Fibroblast of lung (primary cell): ENCODE results near the gene MYL12B. TPM values are rescaled to one million over a fixed set of nuclear protein-coding genes. Genes with fewer than 3 reads are reported as not detected.

Experiments
- DNase-seq, 2 donors: peaks; one replicate each; pipeline versions ENCODE4 v3.0.0 to v3.0.0-alpha.2; 2010; ENCODE audit warnings: low read depth in 2 of 2
- H2AFZ ChIP-seq: 2 replicates; pipeline ENCODE4 v1.5.1; 2012; ENCODE audit warnings: low read length, control low read depth, inconsistent platforms
- H3K27ac ChIP-seq: 2 replicates; pipeline ENCODE4 v1.5.1; 2011; ENCODE audit warnings: low read length, control low read depth; ENCODE audit not compliant: insufficient read depth
- H3K27me3 ChIP-seq: 2 replicates; pipeline ENCODE4 v1.5.1; 2011; ENCODE audit warnings: mild to moderate bottlenecking, low read length; ENCODE audit not compliant: control insufficient read depth, insufficient read depth
- H3K36me3 ChIP-seq: 2 replicates; pipeline ENCODE4 v1.5.1; 2011; ENCODE audit warnings: low read length; ENCODE audit not compliant: control insufficient read depth, insufficient read depth
- H3K4me1 ChIP-seq: 2 replicates; pipeline ENCODE4 v1.5.1; 2011; ENCODE audit warnings: low read length; ENCODE audit not compliant: control insufficient read depth, insufficient read depth; ENCODE audit errors: extremely low read depth
- H3K4me2 ChIP-seq: 2 replicates; pipeline ENCODE4 v1.5.1; 2011; ENCODE audit warnings: low read length, control low read depth; ENCODE audit not compliant: insufficient read depth; ENCODE audit errors: extremely low read depth
- H3K4me3 ChIP-seq, 4 experiments: fragments of 200-600 bp in 1 of 4; sonication (generic) in 1 of 4; replicated peaks in 1 of 4; 2 replicates each; pipeline ENCODE4 v1.5.1; 2011 to 2016; ENCODE audit warnings: low read length in 4 of 4, low read depth in 3 of 4, mild to moderate bottlenecking in 3 of 4, control low read depth in 2 of 4, inconsistent platforms in 1 of 4, mixed read lengths in 1 of 4; ENCODE audit not compliant: insufficient read depth in 1 of 4; ENCODE audit errors: control extremely low read depth in 1 of 4
- H3K79me2 ChIP-seq: 2 replicates; pipeline ENCODE4 v1.5.1; 2012; ENCODE audit warnings: mild to moderate bottlenecking, low read length, inconsistent platforms; ENCODE audit not compliant: control insufficient read depth, insufficient read depth
- H3K9ac ChIP-seq: 2 replicates; pipeline ENCODE4 v1.5.1; 2011; ENCODE audit warnings: mild to moderate bottlenecking, low read length, control low read depth; ENCODE audit not compliant: insufficient read depth
- H3K9me3 ChIP-seq: 2 replicates; pipeline ENCODE4 v1.5.1; 2012; ENCODE audit warnings: low read depth, low read length; ENCODE audit not compliant: control insufficient read depth, insufficient read depth
- H4K20me1 ChIP-seq: 2 replicates; pipeline ENCODE4 v1.5.1; 2011; ENCODE audit warnings: low read length; ENCODE audit not compliant: control insufficient read depth, insufficient read depth; ENCODE audit errors: extremely low read depth
- EZH2 ChIP-seq: IDR thresholded peaks from 2 replicates; pipeline ENCODE4 v1.5.1; 2012; ENCODE audit warnings: low read length, control low read depth, mild to moderate bottlenecking; ENCODE audit errors: missing control alignments
- polyA minus RNA-seq: library from RNA; depleted of rRNA, polyadenylated mRNA; stranded (reverse); fragments of >200 nt; gene quantifications from 2 replicates; pipeline ENCODE4 v1.2.3, GENCODE V29; 2011; ENCODE audit warnings: low replicate concordance
- polyA plus RNA-seq, 2 donors: library from polyadenylated mRNA; depleted of rRNA in 1 of 2; stranded (reverse) in 1 of 2; unstranded in 1 of 2; fragments of >200 nt; gene quantifications; 2 replicates each; pipeline ENCODE4 v1.2.1, GENCODE V29; 2011 to 2012; ENCODE audit warnings: missing spikeins in 1 of 2
- total RNA-seq: library from RNA; depleted of rRNA; stranded (reverse); fragments of >200 nt; gene quantifications from 2 replicates; pipeline ENCODE4 v1.2.1, GENCODE V29; 2014
- TF ChIP-seq, protein P1 (sequence below), 2 donors: IDR thresholded peaks in 1 of 2; conservative IDR thresholded peaks in 1 of 2; 1 replicate in 1 of 2; 2 replicates in 1 of 2; pipeline ENCODE4 v1.5.1; 2011 to 2012; ENCODE audit warnings: low read length in 2 of 2, control low read depth in 1 of 2, inconsistent platforms in 1 of 2, low read depth in 1 of 2, mild to moderate bottlenecking in 1 of 2

MYL12B gene
- total RNA-seq: 259 and 473 TPM in 2 replicates
- 874 and 1,122 TPM in 2 replicates for polyA plus RNA-seq
- polyA plus RNA-seq (2012): 666 and 755 TPM in 2 replicates
- polyA minus RNA-seq: 118 and 227 TPM in 2 replicates

DNA sequence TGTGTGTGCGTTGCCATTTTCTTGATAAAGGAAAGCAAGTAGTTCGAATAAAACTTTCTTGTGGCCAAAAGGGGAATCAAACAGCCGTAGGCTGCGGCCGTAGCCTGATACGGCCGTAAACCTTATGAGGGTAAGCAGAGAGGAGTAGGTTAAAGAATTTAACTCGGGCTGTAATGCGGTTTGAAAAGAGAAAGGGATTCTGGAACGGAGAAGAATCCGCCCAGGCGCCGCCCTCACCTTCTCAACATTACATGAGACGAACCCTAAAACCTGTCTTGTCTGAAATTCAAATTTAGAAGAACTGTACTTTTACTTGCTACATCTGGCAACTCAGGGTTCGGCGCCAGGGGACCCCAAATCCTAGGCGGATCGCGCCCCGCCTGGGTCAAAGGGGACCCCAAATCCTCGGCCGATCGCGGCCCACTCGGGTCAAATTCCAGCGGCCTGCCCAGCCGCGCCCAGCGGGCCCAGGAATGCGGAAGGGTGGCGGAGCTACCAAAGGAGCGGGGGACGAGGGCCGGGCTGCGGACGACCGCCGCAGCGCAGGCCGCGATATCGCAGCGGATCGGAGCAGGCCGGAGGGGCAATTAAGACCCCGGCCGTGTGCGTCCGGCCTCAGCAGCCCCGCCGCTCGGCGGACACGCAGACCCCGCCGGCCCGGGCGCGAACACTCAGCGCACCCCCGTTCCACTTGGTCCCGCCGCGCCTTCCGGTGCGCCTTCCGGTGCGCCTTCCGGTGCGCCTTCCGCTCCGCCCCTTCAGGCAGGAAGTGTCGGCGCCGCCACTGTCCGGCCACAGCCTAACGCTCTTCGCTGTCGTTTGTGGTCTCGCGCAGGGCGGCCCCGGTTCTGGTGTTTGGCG lies at the start of gene MYL12B:
TSS of gene MYL12B (plus strand) at position 761 of the 861 bp plus-strand sequence. CDS start 10,766 bp downstream, outside the sequence.
- Histone ChIP-seq H2AFZ (peak within 1 kb of the TSS; percentile 81), H3K36me3 (peaks cover 9% of the 10 kb centered on the region), H3K27me3 (no peaks in the 10 kb centered on the region), H3K9ac (peak within 1 kb of the TSS; percentile 100), H3K79me2 (peaks cover 60% of the 10 kb centered on the region), H4K20me1 (peaks cover 3% of the 10 kb centered on the region), H3K4me1 (peaks cover 26% of the 10 kb centered on the region), H3K4me3 (peak within 1 kb of the TSS; percentile 84 to 99 (median 92)), H3K27ac (peak within 1 kb of the TSS; percentile 99), H3K4me2 (peak within 1 kb of the TSS; percentile 100), H3K9me3 (no peaks in the 10 kb centered on the region)
- no peak for TF ChIP-seq EZH2
- TF ChIP-seq, protein P1, sequence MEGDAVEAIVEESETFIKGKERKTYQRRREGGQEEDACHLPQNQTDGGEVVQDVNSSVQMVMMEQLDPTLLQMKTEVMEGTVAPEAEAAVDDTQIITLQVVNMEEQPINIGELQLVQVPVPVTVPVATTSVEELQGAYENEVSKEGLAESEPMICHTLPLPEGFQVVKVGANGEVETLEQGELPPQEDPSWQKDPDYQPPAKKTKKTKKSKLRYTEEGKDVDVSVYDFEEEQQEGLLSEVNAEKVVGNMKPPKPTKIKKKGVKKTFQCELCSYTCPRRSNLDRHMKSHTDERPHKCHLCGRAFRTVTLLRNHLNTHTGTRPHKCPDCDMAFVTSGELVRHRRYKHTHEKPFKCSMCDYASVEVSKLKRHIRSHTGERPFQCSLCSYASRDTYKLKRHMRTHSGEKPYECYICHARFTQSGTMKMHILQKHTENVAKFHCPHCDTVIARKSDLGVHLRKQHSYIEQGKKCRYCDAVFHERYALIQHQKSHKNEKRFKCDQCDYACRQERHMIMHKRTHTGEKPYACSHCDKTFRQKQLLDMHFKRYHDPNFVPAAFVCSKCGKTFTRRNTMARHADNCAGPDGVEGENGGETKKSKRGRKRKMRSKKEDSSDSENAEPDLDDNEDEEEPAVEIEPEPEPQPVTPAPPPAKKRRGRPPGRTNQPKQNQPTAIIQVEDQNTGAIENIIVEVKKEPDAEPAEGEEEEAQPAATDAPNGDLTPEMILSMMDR (conservative IDR thresholded peaks at IDR 0.05 in 1 of 2, IDR thresholded peaks at IDR 0.05 in 1 of 2; ENCODE audit: low read depth in 1 of 2, low read length in 2 of 2): no peak
- peak; percentile 69 to 83 for DNase-seq

DNA sequence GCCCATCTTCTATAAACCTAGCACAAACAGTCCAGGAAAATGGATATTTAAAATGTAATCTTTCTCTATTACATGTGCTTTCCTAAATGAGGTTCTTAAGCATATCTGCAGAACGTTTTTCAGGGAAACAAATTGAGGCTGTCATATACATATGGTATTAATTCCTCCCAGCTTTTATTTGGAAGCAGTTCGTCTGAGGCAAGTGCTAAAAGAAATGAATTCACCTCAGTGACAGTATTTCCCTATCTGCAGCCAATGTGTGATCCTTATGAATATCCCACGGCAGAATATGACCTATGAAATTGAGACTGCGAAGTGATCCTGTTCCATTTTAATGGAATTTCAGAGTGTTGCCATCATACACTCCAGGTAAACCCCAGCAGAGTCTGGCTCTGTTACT lies 49.3 kb upstream of the MYL12B start:
- no peak overlapping the region for H3K9ac ChIP-seq
- no peak overlapping the region for H3K4me3 ChIP-seq
- H3K27ac ChIP-seq: no peak overlapping the region
- no peak for TF ChIP-seq EZH2
- TF ChIP-seq, protein P1 (conservative IDR thresholded peaks at IDR 0.05 in 1 of 2, IDR thresholded peaks at IDR 0.05 in 1 of 2; ENCODE audit: low read depth in 1 of 2, low read length in 2 of 2): no peak
- no peak overlapping the region for H2AFZ ChIP-seq
- no peaks in the 10 kb centered on the region for H3K27me3 ChIP-seq
- no peaks in the 10 kb centered on the region for H3K9me3 ChIP-seq
- DNase-seq: no peak
- no peaks in the 10 kb centered on the region for H3K79me2 ChIP-seq
- no peaks in the 10 kb centered on the region for H4K20me1 ChIP-seq
- H3K36me3 ChIP-seq: no peaks in the 10 kb centered on the region
- peaks cover 3% of the 10 kb centered on the region for H3K4me1 ChIP-seq
- no peak overlapping the region for H3K4me2 ChIP-seq

DNA sequence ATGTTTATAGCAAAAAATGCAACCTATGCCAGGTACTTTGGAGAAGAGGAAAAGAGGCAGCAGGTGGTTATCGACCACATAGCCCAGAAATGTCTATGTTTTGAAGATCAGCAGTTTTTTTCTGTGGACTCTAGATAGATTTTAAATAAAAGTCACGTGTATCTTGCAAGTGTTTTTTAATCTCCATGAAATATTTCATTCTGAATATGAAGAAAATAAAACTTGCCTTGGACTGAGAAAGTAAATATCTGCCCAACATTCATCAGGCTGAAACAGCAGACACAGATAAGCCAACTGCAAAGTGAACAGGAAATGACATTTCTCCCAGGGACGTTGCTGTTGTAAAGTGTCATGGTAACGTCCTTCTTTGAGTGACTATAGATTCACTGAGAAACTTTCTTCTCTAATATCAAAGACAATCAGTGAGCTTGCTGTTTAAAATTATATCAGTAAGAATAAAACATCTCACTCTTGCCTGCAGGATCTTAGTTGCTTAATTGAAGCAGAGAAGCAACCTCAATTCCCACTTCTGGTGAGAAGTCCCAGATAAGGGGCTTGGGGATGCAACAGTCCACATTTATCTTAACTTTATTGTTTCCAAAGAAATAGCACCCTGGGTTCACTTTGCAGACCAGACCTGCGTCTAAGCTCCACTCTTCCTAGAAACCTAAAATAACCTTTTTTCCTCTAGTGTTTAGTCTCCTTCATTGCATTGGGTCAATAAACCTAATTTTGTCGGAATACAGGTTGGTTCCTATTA lies 48.5 kb upstream of the MYL12B start:
- Histone ChIP-seq H4K20me1 (no peaks in the 10 kb centered on the region), H3K79me2 (no peaks in the 10 kb centered on the region), H3K9me3 (no peaks in the 10 kb centered on the region), H3K27ac (no peak overlapping the region), H3K4me1 (peaks cover 3% of the 10 kb centered on the region), H3K36me3 (no peaks in the 10 kb centered on the region), H3K4me3 (no peak overlapping the region), H2AFZ (no peak overlapping the region), H3K4me2 (no peak overlapping the region), H3K27me3 (no peaks in the 10 kb centered on the region), H3K9ac (no peak overlapping the region)
- no peak for DNase-seq
- TF ChIP-seq EZH2: no peak
- TF ChIP-seq, protein P1 (conservative IDR thresholded peaks at IDR 0.05 in 1 of 2, IDR thresholded peaks at IDR 0.05 in 1 of 2; ENCODE audit: low read depth in 1 of 2, low read length in 2 of 2): no peak
